Lower lobe of right lung (tissue), 2 donors: ENCODE results near the gene BTRC. TPM values are rescaled to one million over a fixed set of nuclear protein-coding genes. Genes with fewer than 3 reads are reported as not detected.
"Not testable (repeated sequence)": the region's sequence is repeated elsewhere in the genome, so short reads cannot be mapped to it uniquely, and the experiment has no call there.

Experiments
- ATAC-seq, 2 donors: fragments of 200-7000 bp; cut with Tn5 transposase; one replicate each; pipeline ENCODE4 v1.9.1; 2020 to 2022; ENCODE audit warnings: mild to moderate bottlenecking in 2 of 2, moderate library complexity in 2 of 2
- DNase-seq: peaks from one replicate; pipeline ENCODE4 v3.0.0-alpha.2; 2020
- H3K27ac ChIP-seq: fragments of 200-600 bp; one replicate; pipeline ENCODE4 v1.8.0; 2022
- H3K27me3 ChIP-seq: fragments of 200-600 bp; one replicate; pipeline ENCODE4 v1.8.0; 2022; ENCODE audit warnings: low read depth
- H3K36me3 ChIP-seq: fragments of 200-600 bp; one replicate; pipeline ENCODE4 v1.8.0; 2022; ENCODE audit warnings: mild to moderate bottlenecking
- H3K4me1 ChIP-seq: fragments of 200-600 bp; one replicate; pipeline ENCODE4 v1.8.0; 2022
- H3K4me3 ChIP-seq: fragments of 200-600 bp; one replicate; pipeline ENCODE4 v1.8.0; 2022; ENCODE audit warnings: mild to moderate bottlenecking
- H3K9me3 ChIP-seq: fragments of 200-600 bp; one replicate; pipeline ENCODE4 v1.8.0; 2022
- intact Hi-C: fragments of 100-400 bp; cut with DNase I; formaldehyde crosslinking; loops from one replicate; pipeline ENCODE4 v1.11.0; 2022
- total RNA-seq: library from RNA; stranded (reverse); fragmentation: NEBNext Ultra II Directional; extraction: Animal tissue kit (Norgen Biotek cat#: 25700); gene quantifications from one replicate; pipeline ENCODE4 v1.2.1, GENCODE V29; 2021
- TF ChIP-seq, protein P1 (sequence below): fragments of 200-600 bp; IDR thresholded peaks from one replicate; pipeline ENCODE4 v1.8.0; 2022; ENCODE audit warnings: antibody characterized with exemption, mild to moderate bottlenecking
- donor health status: DM: no; HTN: yes; CAD: no; lungs with severe emphysema.

The BTRC gene
- total RNA-seq, 1 donor from 2014 or later, result 17.3 TPM

DNA sequence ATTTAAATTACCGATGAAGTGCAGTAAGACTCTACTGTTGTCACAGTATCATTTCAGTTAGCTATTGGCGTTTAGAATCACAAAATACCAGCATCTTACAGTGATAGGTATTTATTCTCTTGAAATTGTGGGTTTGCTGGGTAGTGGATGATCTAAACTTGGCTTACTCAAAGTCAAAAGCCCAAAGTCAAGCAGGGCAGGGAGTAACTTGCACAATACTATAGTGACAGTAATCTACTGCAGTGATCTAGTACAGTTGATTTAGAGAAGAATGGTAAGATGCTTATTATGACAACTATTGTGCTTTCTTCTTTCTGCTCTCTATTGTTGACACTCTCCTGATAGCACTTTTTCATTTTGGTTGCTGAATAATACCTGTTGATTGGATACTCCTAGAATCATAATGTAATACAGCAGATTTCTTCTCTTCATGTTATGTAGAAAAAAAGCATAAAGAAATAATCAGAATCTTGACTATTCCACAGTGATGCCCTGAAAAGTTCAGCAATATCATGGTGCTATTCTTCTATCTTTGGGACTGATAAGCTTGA is 10.0 kb downstream of the BTRC start:
- intact Hi-C loops, result no loop called here
- no peak for DNase-seq
- Histone ChIP-seq H3K4me1 (peaks cover 4% of the 10 kb centered on the region), H3K27me3 (no peaks in the 10 kb centered on the region), H3K9me3 (no peaks in the 10 kb centered on the region), H3K36me3 (peaks cover 10% of the 10 kb centered on the region), H3K27ac (no peak overlapping the region), H3K4me3 (no peak overlapping the region)
- no peak for ATAC-seq
- TF ChIP-seq, protein P1, sequence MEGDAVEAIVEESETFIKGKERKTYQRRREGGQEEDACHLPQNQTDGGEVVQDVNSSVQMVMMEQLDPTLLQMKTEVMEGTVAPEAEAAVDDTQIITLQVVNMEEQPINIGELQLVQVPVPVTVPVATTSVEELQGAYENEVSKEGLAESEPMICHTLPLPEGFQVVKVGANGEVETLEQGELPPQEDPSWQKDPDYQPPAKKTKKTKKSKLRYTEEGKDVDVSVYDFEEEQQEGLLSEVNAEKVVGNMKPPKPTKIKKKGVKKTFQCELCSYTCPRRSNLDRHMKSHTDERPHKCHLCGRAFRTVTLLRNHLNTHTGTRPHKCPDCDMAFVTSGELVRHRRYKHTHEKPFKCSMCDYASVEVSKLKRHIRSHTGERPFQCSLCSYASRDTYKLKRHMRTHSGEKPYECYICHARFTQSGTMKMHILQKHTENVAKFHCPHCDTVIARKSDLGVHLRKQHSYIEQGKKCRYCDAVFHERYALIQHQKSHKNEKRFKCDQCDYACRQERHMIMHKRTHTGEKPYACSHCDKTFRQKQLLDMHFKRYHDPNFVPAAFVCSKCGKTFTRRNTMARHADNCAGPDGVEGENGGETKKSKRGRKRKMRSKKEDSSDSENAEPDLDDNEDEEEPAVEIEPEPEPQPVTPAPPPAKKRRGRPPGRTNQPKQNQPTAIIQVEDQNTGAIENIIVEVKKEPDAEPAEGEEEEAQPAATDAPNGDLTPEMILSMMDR, result no peak

DNA sequence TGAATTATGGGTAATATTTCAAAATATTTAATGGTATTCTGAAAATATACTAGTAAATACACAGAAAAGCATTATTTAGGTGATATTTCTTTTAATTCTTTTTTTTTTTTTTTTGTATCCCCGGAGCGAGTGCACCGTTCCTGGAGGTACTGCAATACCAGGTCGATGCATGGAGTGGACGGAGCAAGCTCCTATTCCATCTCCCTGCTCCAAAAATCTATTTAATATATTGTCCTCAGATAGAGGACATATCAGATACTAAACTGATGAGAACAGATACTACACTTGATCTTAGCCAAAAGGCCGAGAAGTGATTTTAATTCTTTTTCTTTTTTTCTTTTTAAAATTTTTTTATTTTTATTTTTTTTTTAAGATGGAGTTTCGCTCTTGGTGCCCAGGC is 10.8 kb downstream of the BTRC start:
- intact Hi-C loops, result no loop called here
- no peak for ATAC-seq

DNA sequence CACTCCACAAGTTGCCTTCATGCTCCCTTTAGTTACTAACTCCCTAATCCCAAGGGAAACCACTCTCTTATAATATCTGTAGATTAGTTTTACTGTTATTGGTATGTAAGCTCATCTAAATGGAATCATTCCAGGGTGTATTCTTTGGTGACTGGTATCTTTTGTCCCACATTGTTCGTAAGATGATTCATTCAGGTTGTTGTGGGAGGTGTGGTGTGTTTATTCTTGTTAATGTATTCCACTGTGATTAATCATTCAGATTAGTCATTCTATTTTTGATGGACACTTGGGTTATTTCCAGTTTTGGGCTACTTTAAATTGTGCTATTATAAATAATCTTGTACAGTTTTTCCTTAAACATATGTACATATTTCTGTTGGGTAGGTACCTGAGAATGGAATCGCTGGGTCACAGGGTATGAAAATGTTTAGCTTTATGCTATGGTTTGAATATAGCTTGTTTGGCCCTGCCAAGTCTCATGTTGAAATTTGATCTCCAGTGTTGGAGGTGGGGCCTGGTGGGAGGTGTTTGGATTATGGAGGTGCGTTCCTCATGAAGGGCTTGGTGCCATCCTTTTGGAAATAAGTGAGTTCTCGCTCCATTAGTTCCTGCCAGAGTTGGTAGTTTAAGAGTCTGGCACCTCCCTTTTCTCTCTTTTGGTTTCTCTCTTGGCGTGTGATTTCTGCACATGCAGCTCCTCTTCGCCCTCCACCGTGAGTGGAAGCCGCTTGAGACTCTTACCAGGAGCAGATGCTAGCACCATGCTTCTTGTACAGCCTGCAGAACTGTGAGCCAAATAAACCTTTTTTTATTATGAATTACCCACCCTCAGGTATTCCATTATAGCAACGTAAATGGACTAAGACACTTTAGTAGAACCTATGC is 13.8 kb downstream of the BTRC start:
- Histone ChIP-seq H3K4me1 (peaks cover 4% of the 10 kb centered on the region), H3K36me3 (peaks cover 10% of the 10 kb centered on the region), H3K27me3 (no peaks in the 10 kb centered on the region), H3K4me3 (no peak overlapping the region), H3K9me3 (no peaks in the 10 kb centered on the region), H3K27ac (no peak overlapping the region)
- intact Hi-C loops, result no loop called here
- TF ChIP-seq, protein P1, result no peak
- ATAC-seq, result no peak
- DNase-seq, result no peak

More for the DNA sequence above, 10.8 kb downstream of the BTRC start:
- no peak overlapping the region for H3K27ac ChIP-seq
- H3K36me3 ChIP-seq, result peaks cover 10% of the 10 kb centered on the region
- H3K9me3 ChIP-seq, result no peaks in the 10 kb centered on the region
- H3K27me3 ChIP-seq, result no peaks in the 10 kb centered on the region
- H3K4me1 ChIP-seq, result peaks cover 4% of the 10 kb centered on the region
- TF ChIP-seq, protein P1, result no peak
- H3K4me3 ChIP-seq, result no peak overlapping the region
- DNase-seq, result no peak

DNA sequence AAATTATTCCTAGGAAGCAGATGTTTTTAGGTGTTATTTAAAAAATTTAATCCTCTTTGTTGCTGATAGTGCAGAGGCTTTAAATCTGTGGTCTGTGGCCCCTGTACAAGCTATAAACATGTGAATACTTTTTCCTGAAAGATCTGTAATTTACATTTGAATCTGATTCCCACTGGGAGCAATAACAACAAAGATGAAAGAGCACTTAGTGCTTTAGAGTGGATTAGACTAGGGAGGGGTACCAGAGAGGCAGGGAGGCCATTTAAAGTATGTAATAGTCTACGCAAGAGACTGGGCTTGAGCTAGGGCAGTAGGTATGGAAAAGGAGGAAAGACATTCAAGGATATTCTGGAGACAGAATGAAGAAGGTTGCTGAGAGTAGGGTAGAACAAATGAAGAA is 19.1 kb downstream of the BTRC start:
- Histone ChIP-seq H3K36me3 (peaks cover 6% of the 10 kb centered on the region), H3K9me3 (no peaks in the 10 kb centered on the region), H3K27me3 (no peaks in the 10 kb centered on the region), H3K4me1 (no peaks in the 10 kb centered on the region), H3K27ac (no peak overlapping the region), H3K4me3 (no peak overlapping the region)
- ATAC-seq (no peak), DNase-seq (no peak)
- TF ChIP-seq, protein P1, result no peak
- intact Hi-C loops, result no loop called here

DNA sequence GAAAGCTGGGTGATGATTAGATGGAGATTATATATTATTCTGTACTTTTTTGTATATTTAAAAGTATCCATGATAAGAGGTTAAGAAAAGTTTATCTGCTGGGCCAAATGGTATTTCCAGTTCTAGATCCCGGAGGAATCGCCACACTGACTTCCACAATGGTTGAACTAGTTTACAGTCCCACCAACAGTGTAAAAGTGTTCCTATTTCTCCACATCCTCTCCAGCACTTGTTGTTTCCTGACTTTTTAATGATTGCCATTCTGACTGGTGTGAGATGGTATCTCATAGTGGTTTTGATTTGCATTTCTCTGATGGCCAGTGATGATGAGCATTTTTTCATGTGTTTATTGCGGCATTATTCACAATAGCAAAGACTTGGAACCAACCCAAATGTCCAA is 20.0 kb downstream of the BTRC start:
- H3K9me3 ChIP-seq, intact Hi-C loops, H3K27me3 ChIP-seq, DNase-seq, H3K36me3 ChIP-seq, ATAC-seq, H3K4me3 ChIP-seq, H3K27ac ChIP-seq, H3K4me1 ChIP-seq: not testable (repeated sequence)

DNA sequence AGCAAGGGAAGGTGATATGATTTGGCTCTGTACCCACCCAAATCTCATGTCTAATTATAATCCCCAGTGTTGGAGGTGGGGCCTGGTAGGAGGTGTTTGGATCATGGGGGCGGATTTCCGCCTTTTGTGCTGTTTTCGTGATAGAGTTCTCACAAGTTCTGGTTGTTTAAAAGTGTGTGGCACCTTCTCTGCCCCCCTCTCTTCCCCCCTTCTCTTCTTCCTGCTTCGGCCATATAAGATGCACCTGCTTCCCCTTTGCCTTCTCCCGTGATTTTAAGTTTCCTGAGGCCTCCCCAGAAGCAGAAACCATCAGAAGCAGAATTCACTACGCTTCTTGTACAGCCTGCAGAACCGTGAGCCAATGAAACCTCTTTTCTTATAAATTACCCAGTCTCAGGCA is 21.1 kb downstream of the BTRC start:
- Histone ChIP-seq H3K27me3 (no peaks in the 10 kb centered on the region), H3K4me3 (no peak overlapping the region), H3K4me1 (peaks cover 3% of the 10 kb centered on the region), H3K36me3 (peaks cover 6% of the 10 kb centered on the region), H3K27ac (no peak overlapping the region), H3K9me3 (no peaks in the 10 kb centered on the region)
- no peak for DNase-seq
- ATAC-seq, result no peak
- intact Hi-C loops, result no loop called here
- TF ChIP-seq, protein P1, result no peak
